ENCODE results near the gene KLF11. TPM values are rescaled to one million over a fixed set of nuclear protein-coding genes. Genes with fewer than 3 reads are reported as not detected.
A peak's percentile ranks its signal among the peaks of the same experiment; 100 is the strongest.

The KLF11 gene
- total RNA-seq, 3 donors from 2014 or later = 22.0 to 27.5 (median 22.2) TPM

DNA sequence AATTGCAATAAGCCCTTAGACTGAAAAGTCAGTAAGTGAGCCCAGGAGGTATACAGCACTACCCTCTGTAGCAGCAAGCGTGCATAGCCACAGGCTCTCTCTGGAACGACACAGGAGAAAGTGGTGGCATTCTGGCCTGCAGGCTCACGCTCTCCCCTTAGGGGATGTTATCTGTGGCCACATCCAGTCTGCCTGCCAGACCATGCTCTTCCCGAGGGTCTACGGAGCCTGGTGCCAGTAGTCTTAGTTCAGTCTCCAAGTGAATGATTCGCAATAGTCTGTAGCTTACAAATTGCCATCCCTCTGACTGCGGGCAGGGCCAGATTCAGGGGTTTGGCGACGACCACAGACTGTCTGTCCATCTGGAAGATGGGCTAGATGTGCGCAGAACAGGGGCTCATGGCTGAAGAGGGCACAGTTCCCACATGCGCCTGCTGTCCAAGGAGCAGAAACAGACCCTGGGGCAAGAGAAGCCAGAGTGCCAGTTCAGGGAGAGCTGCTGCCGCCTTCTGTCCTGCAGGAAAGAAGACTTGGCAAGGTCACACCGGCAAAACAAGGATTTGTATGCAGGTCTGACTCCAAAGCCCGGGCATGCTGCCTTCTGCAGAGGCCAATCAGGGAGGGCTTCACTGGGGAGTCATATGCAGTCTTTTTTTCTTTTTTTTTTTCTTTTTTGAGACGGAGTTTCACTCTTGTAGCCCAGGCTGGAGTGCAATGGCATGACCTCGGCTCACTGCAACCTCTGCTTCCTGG, 3.5 kb upstream of the KLF11 start:
- H3K4me3 ChIP-seq = no peak overlapping the region
- peak; percentile 74 to 85 for DNase-seq (ENCODE audit: low spot score in 2 of 2)
- H3K27ac ChIP-seq = peak overlapping the region; percentile 13 to 44
- no peaks in the 10 kb centered on the region for H3K9me3 ChIP-seq
- intact Hi-C loops (cut with DNase I; ENCODE audit: low total_unique reads) = loop anchor here (5.0 to 10.0 kb wide), 3 partner anchors 58 to 485 kb away; partner anchors contain the start of gene ADAM17
- H3K27me3 ChIP-seq = no peaks in the 10 kb centered on the region
- peaks cover 0 to 4% of the 10 kb centered on the region in 2 donors for H3K4me1 ChIP-seq
- no peaks in the 10 kb centered on the region for H3K36me3 ChIP-seq
- TF ChIP-seq POLR2A (IDR thresholded peaks at IDR 0.05) (no peak), POLR2AphosphoS5 (IDR thresholded peaks at IDR 0.05) (peak in 1 of 3 donors; percentile 59)
- TF ChIP-seq, protein P1, sequence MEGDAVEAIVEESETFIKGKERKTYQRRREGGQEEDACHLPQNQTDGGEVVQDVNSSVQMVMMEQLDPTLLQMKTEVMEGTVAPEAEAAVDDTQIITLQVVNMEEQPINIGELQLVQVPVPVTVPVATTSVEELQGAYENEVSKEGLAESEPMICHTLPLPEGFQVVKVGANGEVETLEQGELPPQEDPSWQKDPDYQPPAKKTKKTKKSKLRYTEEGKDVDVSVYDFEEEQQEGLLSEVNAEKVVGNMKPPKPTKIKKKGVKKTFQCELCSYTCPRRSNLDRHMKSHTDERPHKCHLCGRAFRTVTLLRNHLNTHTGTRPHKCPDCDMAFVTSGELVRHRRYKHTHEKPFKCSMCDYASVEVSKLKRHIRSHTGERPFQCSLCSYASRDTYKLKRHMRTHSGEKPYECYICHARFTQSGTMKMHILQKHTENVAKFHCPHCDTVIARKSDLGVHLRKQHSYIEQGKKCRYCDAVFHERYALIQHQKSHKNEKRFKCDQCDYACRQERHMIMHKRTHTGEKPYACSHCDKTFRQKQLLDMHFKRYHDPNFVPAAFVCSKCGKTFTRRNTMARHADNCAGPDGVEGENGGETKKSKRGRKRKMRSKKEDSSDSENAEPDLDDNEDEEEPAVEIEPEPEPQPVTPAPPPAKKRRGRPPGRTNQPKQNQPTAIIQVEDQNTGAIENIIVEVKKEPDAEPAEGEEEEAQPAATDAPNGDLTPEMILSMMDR (IDR thresholded peaks at IDR 0.05) = peak in 1 of 3 donors; percentile 50

DNA sequence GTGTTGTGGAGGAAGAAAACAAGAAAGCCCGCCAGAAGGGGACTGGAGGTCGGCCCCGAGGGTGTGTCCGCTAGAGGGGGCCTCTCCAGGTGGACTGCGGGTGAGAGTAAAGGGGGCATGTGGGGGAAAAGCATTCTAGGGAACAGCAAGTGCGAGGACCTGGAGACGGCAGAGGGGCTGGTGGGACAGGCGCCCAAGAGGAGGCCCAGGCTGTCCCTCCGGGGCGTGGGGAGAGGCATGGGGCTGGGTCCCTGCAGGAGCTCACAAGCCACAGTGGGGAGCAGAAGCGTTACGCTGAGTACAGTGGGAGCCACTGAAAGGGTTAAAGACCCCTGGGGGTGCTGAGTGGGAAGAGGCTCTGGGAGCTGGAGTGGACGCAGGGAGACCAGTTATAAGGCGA, 1.6 kb upstream of the KLF11 start:
- TF ChIP-seq POLR2AphosphoS5 (IDR thresholded peaks at IDR 0.05) (no peak), POLR2A (IDR thresholded peaks at IDR 0.05) (no peak)
- TF ChIP-seq, protein P1 (IDR thresholded peaks at IDR 0.05) = no peak
- Histone ChIP-seq H3K27me3 (no peaks in the 10 kb centered on the region), H3K9me3 (no peaks in the 10 kb centered on the region), H3K4me1 (peaks cover 0 to 3% of the 10 kb centered on the region in 2 donors), H3K27ac (peak overlapping the region; percentile 81 to 100), H3K36me3 (no peaks in the 10 kb centered on the region), H3K4me3 (no peak overlapping the region)
- intact Hi-C loops (cut with DNase I; ENCODE audit: low total_unique reads) = loop anchor here (5.0 to 10.0 kb wide), 3 partner anchors 59 to 487 kb away; partner anchors contain the start of gene ADAM17
- no peak for DNase-seq (ENCODE audit: low spot score in 2 of 2)

DNA sequence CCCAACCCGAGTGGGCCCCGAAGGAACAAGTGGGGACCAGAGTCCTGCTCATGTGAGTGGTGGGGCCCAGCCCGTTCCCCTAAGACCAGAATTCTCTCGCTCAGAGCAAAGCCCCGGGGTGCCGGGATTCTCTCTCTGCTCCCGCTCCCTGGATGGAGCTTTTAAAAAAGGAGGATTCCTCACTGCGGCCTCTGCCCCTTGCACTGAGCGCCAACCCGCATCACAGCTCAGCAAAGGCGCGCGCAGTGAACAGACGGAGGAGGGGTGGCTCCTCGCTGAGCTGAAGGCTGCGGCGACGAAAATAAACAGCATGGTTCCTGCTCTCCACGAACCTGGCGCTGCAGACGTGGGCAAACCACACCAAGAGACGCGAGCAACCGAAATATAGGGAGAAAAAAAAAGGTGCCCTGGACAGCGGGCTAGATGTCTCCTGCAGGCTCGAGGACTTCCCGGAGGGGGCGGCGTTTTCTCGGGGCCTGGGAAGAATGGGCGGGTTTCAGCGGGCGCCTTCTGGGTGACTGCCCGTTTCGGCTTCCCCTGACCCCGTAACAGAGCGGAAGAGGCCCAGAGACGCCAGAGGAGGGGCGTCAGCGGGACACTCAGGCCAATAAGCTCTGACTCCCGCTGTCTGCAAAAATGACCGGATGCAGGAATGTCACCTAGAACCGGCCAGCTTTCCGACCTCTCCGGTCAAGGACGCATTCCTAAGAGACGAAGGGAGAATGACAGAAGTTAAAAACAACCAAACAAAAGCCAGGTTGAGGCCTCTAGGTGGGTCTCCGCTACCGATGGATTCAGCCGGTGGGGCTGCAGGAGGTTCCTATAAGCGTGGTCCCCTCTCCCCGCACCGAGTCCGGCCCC, 819 bp upstream of the KLF11 start:
- DNase-seq (ENCODE audit: low spot score in 2 of 2) = no peak
- peak overlapping the region; percentile 81 to 100 for H3K27ac ChIP-seq
- peak overlapping the region; percentile 38 to 94 (median 67) for H3K4me3 ChIP-seq
- TF ChIP-seq POLR2A (IDR thresholded peaks at IDR 0.05) = no peak
- TF ChIP-seq, protein P1 (IDR thresholded peaks at IDR 0.05) = no peak
- peak in 1 of 3 donors; percentile 6 for TF ChIP-seq POLR2AphosphoS5 (IDR thresholded peaks at IDR 0.05)
- no peaks in the 10 kb centered on the region for H3K36me3 ChIP-seq
- H3K4me1 ChIP-seq = no peaks in the 10 kb centered on the region
- no peaks in the 10 kb centered on the region for H3K27me3 ChIP-seq
- intact Hi-C loops (cut with DNase I; ENCODE audit: low total_unique reads) = loop anchor here (5.0 to 10.0 kb wide), 3 partner anchors 60 to 488 kb away; partner anchors contain the start of gene ADAM17
- no peaks in the 10 kb centered on the region for H3K9me3 ChIP-seq

DNA sequence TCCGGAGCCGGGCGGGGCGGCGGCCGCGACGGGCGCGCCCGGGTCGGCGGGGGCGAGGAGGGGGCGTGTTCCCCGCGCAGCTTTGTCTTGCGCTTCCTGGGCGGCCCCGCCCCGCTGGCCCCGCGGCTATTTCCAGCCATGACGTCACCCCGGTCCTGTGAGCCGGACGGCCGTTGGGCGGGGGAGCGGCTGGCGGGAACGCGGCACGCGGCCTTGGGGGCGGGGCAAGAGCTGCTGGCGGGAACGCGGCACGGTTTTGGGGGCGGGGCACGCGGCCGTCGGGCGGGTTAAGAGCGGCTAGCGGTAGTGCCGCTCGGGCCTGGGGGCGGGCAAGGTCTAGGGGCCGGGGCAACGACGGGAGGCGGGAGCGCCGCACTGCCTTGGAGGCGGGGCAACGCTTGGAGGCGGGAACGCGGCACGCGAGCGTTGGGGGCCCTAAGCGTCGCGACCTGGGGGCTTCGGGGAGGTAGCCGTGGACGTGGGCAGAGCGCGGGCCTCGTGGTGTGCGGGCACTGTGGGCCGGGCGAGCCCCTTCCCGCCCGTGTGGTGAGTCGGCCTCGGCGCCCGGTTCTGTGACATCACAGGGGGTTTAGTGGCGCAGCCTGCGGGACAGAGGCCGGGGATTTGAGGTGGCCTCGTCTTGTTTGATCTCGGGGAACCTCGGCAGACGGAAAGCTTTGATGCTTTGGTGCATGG, 704 bp downstream of the KLF11 start:
- TF ChIP-seq POLR2AphosphoS5 (IDR thresholded peaks at IDR 0.05) (peak; percentile 45 to 73 (median 50)), POLR2A (IDR thresholded peaks at IDR 0.05) (peak; percentile 39)
- TF ChIP-seq, protein P1 (IDR thresholded peaks at IDR 0.05) = no peak
- Histone ChIP-seq H3K36me3 (no peaks in the 10 kb centered on the region), H3K27ac (peak overlapping the region; percentile 95 to 100), H3K27me3 (no peaks in the 10 kb centered on the region), H3K4me1 (no peaks in the 10 kb centered on the region), H3K4me3 (peak overlapping the region; percentile 57 to 94 (median 67)), H3K9me3 (no peaks in the 10 kb centered on the region)
- peak; percentile 97 to 98 for DNase-seq (ENCODE audit: low spot score in 2 of 2)
- intact Hi-C loops (cut with DNase I; ENCODE audit: low total_unique reads) = loop anchor here (5.0 to 10.0 kb wide), 3 partner anchors 62 to 489 kb away; partner anchors contain the start of gene ADAM17

All from breast epithelium (tissue), 4 donors.